ENCODE data around the gene NDUFS2. TPM values are rescaled to one million over a fixed set of nuclear protein-coding genes. Genes with fewer than 3 reads are reported as not detected.

Gene NDUFS2
- total and polyA plus RNA-seq, 2 of the 8 experiments (the other 6 are each of a cell fraction or from before 2014, with no cell fraction given) = 95.1 to 113 TPM

GRCh38 chr1:161233102-161233501, 30.9 kb downstream of the NDUFS2 start:
- no peak overlapping the region for H3K4ac ChIP-seq (replicated peaks; ENCODE audit: insufficient read length, low read depth, low read length)
- no peaks in the 10 kb centered on the region for H3K23me2 ChIP-seq (ENCODE audit: low read depth, low read length)
- 84% methylated on average over 9 of the region's 9 CpGs; no CpG with 5 or more reads in 1 of the 2 experiments for WGBS, 2 experiments (ENCODE audit: extremely low coverage in 1 of 2, insufficient coverage in 1 of 2, insufficient read length in 1 of 2, insufficient replicate concordance in 2 of 2, low coverage in 1 of 2, low lambda C conversion rate in 2 of 2, missing lambda C conversion rate in 1 of 2)
- no peak for TF ChIP-seq CTCF (IDR thresholded peaks at IDR 0.05; ENCODE audit: control extremely low read depth in 1 of 3, insufficient read depth in 1 of 3, low read depth in 1 of 3, low read length in 3 of 3)
- TF ChIP-seq SAP30 (IDR thresholded peaks at IDR 0.05; ENCODE audit: insufficient read depth, insufficient replicate concordance, low read length) = no peak
- DNase-seq (ENCODE audit: low read depth in 1 of 2, low spot score in 2 of 2) (no peak), FAIRE-seq (no peak)
- peaks cover 0 to 9% (median 7%) of the 10 kb centered on the region in 4 experiments; a peak in 4 of 8 replicates for H3K36me3 ChIP-seq (ENCODE audit: control insufficient read depth in 2 of 4, insufficient read depth in 4 of 4, low read length in 3 of 4)
- no peak overlapping the region for H3K4me2 ChIP-seq (ENCODE audit: insufficient read depth in 1 of 2, low read depth in 2 of 2, low read length in 2 of 2)
- H2BK20ac ChIP-seq (ENCODE audit: low read length) = no peak overlapping the region
- H3K18ac ChIP-seq (ENCODE audit: extremely low read depth, low read length) = no peak overlapping the region
- no peak overlapping the region for H3K4me3 ChIP-seq (ENCODE audit: extremely low read depth in 1 of 4, insufficient read depth in 2 of 4, low read depth in 3 of 4, low read length in 4 of 4)
- no peak overlapping the region for H4K5ac ChIP-seq (ENCODE audit: insufficient read length, low read depth, low read length)
- no peaks in the 10 kb centered on the region for H3K4me1 ChIP-seq (replicated peaks in 1 of 4; ENCODE audit: control insufficient read depth in 3 of 4, insufficient read depth in 4 of 4, low read length in 3 of 4)
- no peak overlapping the region for H2AK5ac ChIP-seq (ENCODE audit: low read depth, low read length)
- no peaks in the 10 kb centered on the region for H3K79me2 ChIP-seq (ENCODE audit: control insufficient read depth in 1 of 2, insufficient read depth in 2 of 2, low read length in 2 of 2)
- no peak overlapping the region for H2AFZ ChIP-seq (ENCODE audit: low read length)
- H3K79me1 ChIP-seq (ENCODE audit: low read depth, low read length) = no peaks in the 10 kb centered on the region
- H3K9ac ChIP-seq (replicated peaks in 1 of 4; ENCODE audit: extremely low read depth in 1 of 4, low read depth in 3 of 4, low read length in 3 of 4) = no peak overlapping the region
- H3K56ac ChIP-seq (replicated peaks; ENCODE audit: insufficient read length, low read depth, low read length) = no peak overlapping the region
- no peak overlapping the region for H2BK15ac ChIP-seq (ENCODE audit: low read length)
- no peak overlapping the region for H2BK120ac ChIP-seq (replicated peaks; ENCODE audit: low read depth, low read length)
- no peaks in the 10 kb centered on the region for H4K20me1 ChIP-seq (replicated peaks in 1 of 2; ENCODE audit: control insufficient read depth in 1 of 2, insufficient read depth in 2 of 2, low read length in 2 of 2)
- H3K27me3 ChIP-seq (replicated peaks in 1 of 4; ENCODE audit: control insufficient read depth in 3 of 4, extremely low read depth in 1 of 4, insufficient read depth in 3 of 4, low read length in 3 of 4) = no peaks in the 10 kb centered on the region
- H2BK12ac ChIP-seq (ENCODE audit: low read depth, low read length) = no peak overlapping the region
- H3K14ac ChIP-seq (ENCODE audit: insufficient read length) = no peak overlapping the region
- no peak overlapping the region for H2BK5ac ChIP-seq (ENCODE audit: low read depth, low read length)
- ChIA-PET POLR2A (ENCODE audit: partially characterized antibody) (interaction anchor here (1.2 to 2.8 kb wide), 3 partner anchors 12 to 81 kb away, joined by 3 to 7 read pairs (median 6); partner anchors contain the start of genes NDUFS2 and SDHC), CTCF (ENCODE audit: partially characterized antibody) (interaction anchor here (1.0 to 18.7 kb wide), 10 partner anchors 8 to 149 kb away, joined by 3 to 401 read pairs (median 5); no protein-coding TSS in a partner anchor)
- no peak overlapping the region for H4K91ac ChIP-seq (replicated peaks; ENCODE audit: insufficient read length, low read length)
- no peak overlapping the region for H3K27ac ChIP-seq (ENCODE audit: low read depth, low read length)
- H4K8ac ChIP-seq (ENCODE audit: extremely low read depth, insufficient read depth, low read length) = peak overlapping the region; percentile 82; the same call in 1 of the 2 replicates
- no peak overlapping the region for H3K23ac ChIP-seq (ENCODE audit: insufficient read length)
- no peaks in the 10 kb centered on the region for H3K9me3 ChIP-seq (ENCODE audit: insufficient read depth in 2 of 2, low read depth in 1 of 2, low read length in 1 of 2)

Measured in H1 (cell line).